K562 (cell line): Measurements from ENCODE around the gene LNPEP. TPM values are rescaled to one million over a fixed set of nuclear protein-coding genes. Genes with fewer than 3 reads are reported as not detected.

Experiments used
- GMEB1 ChIP-seq: fragments of 250-450 bp; sonication (Bioruptor Pico); IDR thresholded peaks from 2 replicates; pipeline ENCODE4 v1.4.0; 2020; ENCODE audit warnings: mild to moderate bottlenecking
- HSF4 ChIP-seq: fragments of 250-450 bp; sonication (Bioruptor Pico); IDR thresholded peaks from 2 replicates; pipeline ENCODE4 v2.1.2; 2022; ENCODE audit warnings: mild to moderate bottlenecking, moderate library complexity, borderline replicate concordance
- KLF13 ChIP-seq: fragments of 450-650 bp; IDR thresholded peaks from 2 replicates; pipeline ENCODE4 v1.6.1; 2016; ENCODE audit warnings: missing genetic modification characterization, low read depth, mild to moderate bottlenecking, missing compliant biosample characterization, moderate library complexity, borderline replicate concordance
- MYBL2 ChIP-seq, 2 experiments: fragments of 450-650 bp in 1 of 2; sonication (generic) in 1 of 2; formaldehyde crosslinking in 1 of 2; IDR thresholded peaks; 2 replicates each; pipeline versions ENCODE4 v1.6.1 to v1.8.1; 2017 to 2022; ENCODE audit warnings: borderline replicate concordance in 1 of 2, inconsistent platforms in 1 of 2, low read depth in 1 of 2, mild to moderate bottlenecking in 1 of 2, missing genetic modification reagents in 1 of 2, moderate library complexity in 1 of 2
- NCOA4 ChIP-seq: fragments of 450-650 bp; IDR thresholded peaks from 2 replicates; pipeline ENCODE4 v1.6.1; 2018; ENCODE audit warnings: mild to moderate bottlenecking; ENCODE audit not compliant: partially characterized antibody
- NR1H2 ChIP-seq: sonication (generic); formaldehyde crosslinking; IDR thresholded peaks from 2 replicates; pipeline ENCODE4 v1.4.0; 2020; ENCODE audit warnings: mild to moderate bottlenecking, missing genetic modification reagents
- PBX2 ChIP-seq, 2 experiments: IDR thresholded peaks in 1 of 2; conservative IDR thresholded peaks in 1 of 2; 2 replicates each; pipeline ENCODE4 v1.6.1; 2016; ENCODE audit warnings: low read depth in 2 of 2, mild to moderate bottlenecking in 1 of 2, missing compliant biosample characterization in 1 of 2, missing genetic modification characterization in 1 of 2, moderate library complexity in 1 of 2
- PHTF2 ChIP-seq: fragments of 250-450 bp; sonication (Bioruptor Pico); IDR thresholded peaks from 2 replicates; pipeline ENCODE4 v1.5.0; 2021; ENCODE audit warnings: mild to moderate bottlenecking
- PPARD ChIP-seq: fragments of 250-450 bp; sonication (Bioruptor Pico); IDR thresholded peaks from 2 replicates; pipeline ENCODE4 v1.8.0; 2022; ENCODE audit warnings: inconsistent platforms, mild to moderate bottlenecking, moderate library complexity
- RBBP5 ChIP-seq: fragments of 200-600 bp; sonication (generic); IDR thresholded peaks from 2 replicates; pipeline ENCODE4 v1.6.1; 2012; ENCODE audit warnings: borderline replicate concordance, mild to moderate bottlenecking, low read length, control low read depth, inconsistent platforms; ENCODE audit not compliant: insufficient read depth, poor library complexity, severe bottlenecking
- ZBTB1 ChIP-seq: sonication (generic); formaldehyde crosslinking; IDR thresholded peaks from 2 replicates; pipeline ENCODE4 v1.8.1; 2023; ENCODE audit warnings: missing genetic modification reagents, low read depth, mild to moderate bottlenecking, borderline replicate concordance
- ZNF324 ChIP-seq: fragments of 250-450 bp; sonication (Bioruptor Pico); IDR thresholded peaks from 2 replicates; pipeline ENCODE4 v1.4.0; 2020; ENCODE audit warnings: mild to moderate bottlenecking
- ZNF586 ChIP-seq: fragments of 450-650 bp; formaldehyde crosslinking; conservative IDR thresholded peaks from 2 replicates; pipeline ENCODE4 v1.4.0; 2020; ENCODE audit warnings: mild to moderate bottlenecking, moderate library complexity
- polyA plus RNA-seq, 8 experiments: library from polyadenylated mRNA; depleted of rRNA in 4 of 8; stranded (reverse) in 5 of 8; unstranded in 3 of 8; fragments of >200 nt; fragmentation: Nextera tagmentation in 2 of 8; fragmentation: Illumina TruSeq in 1 of 8; extraction: Ambion mirVana in 2 of 8; extraction: Trizol in 1 of 8; gene quantifications; 2 replicates each; pipeline versions ENCODE4 v1.2.1 to v1.2.3, GENCODE V29; 2011 to 2014; ENCODE audit warnings: inconsistent platforms in 1 of 8, missing spikeins in 1 of 8
- total RNA-seq, 7 experiments: library from RNA; depleted of rRNA in 6 of 7; stranded (reverse); fragments of >200 nt in 6 of 7; fragmentation: Illumina TruSeq in 2 of 7; extraction: Trizol in 2 of 7; gene quantifications; 2 replicates each; pipeline versions ENCODE4 v1.2.1 to v1.2.3, GENCODE V29; 2011 to 2021; ENCODE audit warnings: low replicate concordance in 1 of 7
- TF ChIP-seq, protein P1 (sequence below): fragments of 250-450 bp; sonication (Bioruptor Pico); IDR thresholded peaks from 2 replicates; pipeline ENCODE4 v1.5.0; 2021; ENCODE audit warnings: mild to moderate bottlenecking, moderate library complexity
- TF ChIP-seq, protein P2 (sequence below): fragments of 450-650 bp; formaldehyde crosslinking; IDR thresholded peaks from 2 replicates; pipeline ENCODE4 v1.4.0; 2020; ENCODE audit warnings: mild to moderate bottlenecking, mixed read lengths

The LNPEP gene
- total and polyA plus RNA-seq, 9 of the 15 experiments (the other 6 are each of a cell fraction or from before 2014, with no cell fraction given), result 2.6 to 27.9 (median 11.2) TPM

- no peak for TF ChIP-seq ZNF586 (CRISPR knock-in tag)
- TF ChIP-seq MYBL2 (IDR thresholded peaks at IDR 0.05; ENCODE audit: low read depth), result no peak
- TF ChIP-seq MYBL2 (CRISPR knock-in tag; IDR thresholded peaks at IDR 0.05; ENCODE audit: borderline replicate concordance), result no peak
- peak; percentile 35; the same call in 1 of the 2 replicates for TF ChIP-seq NR1H2 (CRISPR knock-in tag)
- TF ChIP-seq HSF4 (CRISPR knock-in tag), result no peak
- no peak for TF ChIP-seq ZBTB1
- TF ChIP-seq PPARD (CRISPR knock-in tag), result no peak
- no peak for TF ChIP-seq PHTF2 (CRISPR knock-in tag)
- TF ChIP-seq RBBP5, result peak; percentile 11
- TF ChIP-seq, protein P1, sequence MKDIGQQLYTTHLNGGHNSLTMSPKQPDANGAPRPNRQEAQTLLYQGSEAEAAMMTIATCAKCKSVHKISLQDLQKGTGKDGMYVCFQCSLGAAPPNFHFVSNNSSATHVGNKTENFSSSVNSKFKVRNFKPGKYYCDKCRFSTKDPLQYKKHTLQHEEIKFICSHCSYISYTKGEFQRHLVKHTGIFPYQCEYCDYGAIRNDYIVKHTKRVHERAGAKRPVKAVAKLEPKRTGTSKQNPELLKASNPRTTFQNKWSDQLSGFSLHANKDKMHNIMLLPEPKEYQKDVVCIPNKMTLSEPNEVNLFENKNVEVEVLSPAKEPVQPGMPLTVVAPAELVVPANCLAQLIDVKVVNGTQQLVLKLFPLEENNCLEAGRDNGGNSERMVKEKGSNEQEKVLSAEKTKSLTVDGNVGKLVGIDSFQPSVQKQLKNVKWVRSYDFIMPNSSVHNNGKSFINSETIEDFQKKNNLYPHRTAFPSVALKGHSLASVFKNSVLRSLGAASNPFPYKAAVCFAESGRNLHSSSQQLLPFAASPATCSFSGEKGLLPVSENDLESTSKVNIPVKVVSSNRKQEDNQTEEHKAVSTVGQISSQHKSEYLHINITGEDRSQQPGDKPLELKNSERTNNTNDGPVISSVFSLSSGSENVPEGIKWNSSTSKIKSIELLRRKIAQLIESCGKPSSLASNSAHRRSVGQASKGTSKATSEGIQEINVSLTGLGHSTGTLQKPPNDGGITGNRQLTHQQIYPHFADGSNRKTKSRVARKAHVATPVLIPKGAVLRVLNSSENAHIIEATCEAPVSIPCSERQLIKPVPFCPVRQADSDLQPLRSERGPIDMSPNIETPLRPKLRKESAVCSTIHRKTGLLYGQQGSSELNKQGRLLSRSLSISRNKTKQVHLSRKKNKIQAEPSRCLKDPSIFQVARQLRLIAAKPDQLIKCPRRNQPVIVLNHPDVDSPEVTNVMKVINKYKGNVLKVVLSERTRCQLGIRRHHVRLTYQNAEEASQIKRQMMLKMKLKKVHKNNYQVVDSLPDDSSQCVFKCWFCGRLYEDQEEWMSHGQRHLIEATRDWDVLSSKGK (CRISPR knock-in tag), result no peak
- TF ChIP-seq KLF13, result peak; percentile 28; the same call in 1 of the 2 replicates
- TF ChIP-seq NCOA4, result no peak
- TF ChIP-seq, protein P2, sequence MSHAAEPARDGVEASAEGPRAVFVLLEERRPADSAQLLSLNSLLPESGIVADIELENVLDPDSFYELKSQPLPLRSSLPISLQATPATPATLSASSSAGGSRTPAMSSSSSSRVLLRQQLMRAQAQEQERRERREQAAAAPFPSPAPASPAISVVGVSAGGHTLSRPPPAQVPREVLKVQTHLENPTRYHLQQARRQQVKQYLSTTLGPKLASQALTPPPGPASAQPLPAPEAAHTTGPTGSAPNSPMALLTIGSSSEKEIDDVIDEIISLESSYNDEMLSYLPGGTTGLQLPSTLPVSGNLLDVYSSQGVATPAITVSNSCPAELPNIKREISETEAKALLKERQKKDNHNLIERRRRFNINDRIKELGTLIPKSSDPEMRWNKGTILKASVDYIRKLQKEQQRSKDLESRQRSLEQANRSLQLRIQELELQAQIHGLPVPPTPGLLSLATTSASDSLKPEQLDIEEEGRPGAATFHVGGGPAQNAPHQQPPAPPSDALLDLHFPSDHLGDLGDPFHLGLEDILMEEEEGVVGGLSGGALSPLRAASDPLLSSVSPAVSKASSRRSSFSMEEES (CRISPR knock-in tag), result no peak
- TF ChIP-seq PBX2 (CRISPR knock-in tag; IDR thresholded peaks at IDR 0.05; ENCODE audit: low read depth), result no peak
- no peak; the same call in 1 of the 2 replicates for TF ChIP-seq PBX2 (tag; conservative IDR thresholded peaks at IDR 0.05; ENCODE audit: low read depth)
- TF ChIP-seq ZNF324 (CRISPR knock-in tag), result no peak
- TF ChIP-seq GMEB1 (CRISPR knock-in tag), result no peak
Measured at GRCh38 chr5:96935559-96936430, at the start of gene LNPEP (continued).
